Naive B cell (primary cell): ENCODE results near the gene TRAPPC1. TPM values are rescaled to one million over a fixed set of nuclear protein-coding genes. Genes with fewer than 3 reads are reported as not detected.
"Not testable (repeated sequence)": the region's sequence is repeated elsewhere in the genome, so short reads cannot be mapped to it uniquely, and the experiment has no call there.

ENCODE experiments used
- ATAC-seq, 2 donors: fragments of 150-1000 bp; cut with Tn5 transposase; 2 replicates each; pipeline ENCODE4 v1.10.0; 2021; ENCODE audit warnings: low read depth in 2 of 2, mild to moderate bottlenecking in 2 of 2, moderate library complexity in 2 of 2
- DNase-seq: peaks from one replicate; pipeline ENCODE4 v3.0.0; 2022
- H3K27ac Mint-ChIP-seq, 6 donors: one replicate each; pipeline ENCODE4 v1.8.0; 2020 to 2022; ENCODE audit warnings: mild to moderate bottlenecking in 6 of 6, mixed read lengths in 6 of 6, moderate library complexity in 5 of 6, inconsistent platforms in 2 of 6
- H3K27me3 Mint-ChIP-seq, 3 donors: one replicate each; pipeline ENCODE4 v1.8.0; 2021 to 2022; ENCODE audit warnings: mixed read lengths in 3 of 3, mild to moderate bottlenecking in 1 of 3
- H3K36me3 Mint-ChIP-seq, 2 donors: one replicate each; pipeline ENCODE4 v1.8.0; 2020 to 2022; ENCODE audit warnings: mixed read lengths in 2 of 2, inconsistent platforms in 1 of 2, mild to moderate bottlenecking in 1 of 2
- H3K4me1 Mint-ChIP-seq, 3 donors: one replicate each; pipeline ENCODE4 v1.8.0; 2020 to 2022; ENCODE audit warnings: mixed read lengths in 3 of 3, inconsistent platforms in 1 of 3, mild to moderate bottlenecking in 1 of 3, moderate library complexity in 1 of 3
- H3K4me3 Mint-ChIP-seq, 8 donors: one replicate each; pipeline ENCODE4 v1.8.0; 2020 to 2022; ENCODE audit warnings: mild to moderate bottlenecking in 8 of 8, mixed read lengths in 8 of 8, moderate library complexity in 8 of 8, inconsistent platforms in 2 of 8
- H3K9me3 Mint-ChIP-seq, 7 donors: one replicate each; pipeline ENCODE4 v1.8.0; 2020 to 2022; ENCODE audit warnings: mixed read lengths in 7 of 7, mild to moderate bottlenecking in 5 of 7, inconsistent platforms in 2 of 7, moderate library complexity in 1 of 7
- polyA plus RNA-seq, 6 donors: library from polyadenylated mRNA; unstranded; fragments of 300-500 nt; fragmentation: Illumina TruSeq; gene quantifications; one replicate each; pipeline ENCODE4 v1.2.3, GENCODE V29; 2021; ENCODE audit warnings: low read depth in 6 of 6

Gene TRAPPC1
- polyA plus RNA-seq, 6 donors from 2014 or later = 202 to 349 (median 224) TPM

DNA sequence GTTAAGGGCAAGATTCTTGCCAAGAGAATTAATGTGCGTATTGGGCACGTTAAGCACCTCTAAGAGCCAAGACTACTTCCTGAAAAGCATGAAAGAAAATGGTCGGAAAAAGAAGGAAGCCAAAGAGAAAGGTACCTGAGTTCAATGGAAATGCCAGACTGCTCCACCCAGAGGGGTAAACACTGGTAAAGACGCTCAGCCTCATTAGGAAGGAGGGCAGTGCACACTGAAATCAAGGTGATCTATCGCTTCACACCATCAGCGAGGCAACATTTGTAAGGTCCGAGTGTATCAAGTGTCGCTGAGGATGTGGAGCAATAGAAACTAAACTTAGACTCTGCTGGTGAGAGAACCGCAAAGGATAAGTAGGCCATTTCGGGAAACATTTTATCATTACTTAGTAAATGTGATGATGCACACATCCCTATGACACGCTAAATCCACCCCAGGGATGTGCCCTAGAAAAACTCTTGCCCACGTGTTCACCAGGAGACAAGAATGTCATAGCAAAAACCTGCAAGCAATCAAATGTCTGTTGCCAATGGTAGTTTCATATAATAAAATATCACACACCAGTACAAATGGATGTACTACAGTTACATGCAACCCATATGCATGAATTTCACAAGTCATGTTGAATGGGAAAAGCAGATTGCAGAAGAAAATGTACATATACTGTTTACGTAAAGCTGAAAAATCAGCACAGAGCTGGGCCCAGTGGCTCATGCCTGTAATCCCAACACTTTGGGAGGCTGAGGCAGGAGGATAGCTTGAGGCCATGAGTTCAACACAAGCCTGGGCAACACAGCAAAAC, 23.9 kb upstream of the TRAPPC1 start:
- Mint-ChIP-seq H3K4me1 (peaks cover 0 to 12% (median 4%) of the 10 kb centered on the region in 3 donors), H3K9me3 (no peaks in the 10 kb centered on the region), H3K27ac (no peak overlapping the region), H3K4me3 (no peak overlapping the region), H3K36me3 (no peaks in the 10 kb centered on the region), H3K27me3 (peaks cover 0 to 12% (median 8%) of the 10 kb centered on the region in 3 donors)
- DNase-seq = no peak
- no peak for ATAC-seq

GRCh38 chr17:7953266-7953665, 21.5 kb upstream of the TRAPPC1 start:
- peaks cover 0 to 12% (median 4%) of the 10 kb centered on the region in 3 donors for H3K4me1 Mint-ChIP-seq
- not testable (repeated sequence) for H3K27me3 Mint-ChIP-seq, H3K4me3 Mint-ChIP-seq, H3K27ac Mint-ChIP-seq, ATAC-seq, DNase-seq, H3K9me3 Mint-ChIP-seq
- H3K36me3 Mint-ChIP-seq = peaks cover 14 to 17% of the 10 kb centered on the region in 2 donors

GRCh38 chr17:7951143-7951792, 19.5 kb upstream of the TRAPPC1 start:
- ATAC-seq (peak; percentile 57 to 64), DNase-seq (no peak)
- no peaks in the 10 kb centered on the region for H3K9me3 Mint-ChIP-seq
- H3K4me1 Mint-ChIP-seq = peaks cover 0 to 16% (median 4%) of the 10 kb centered on the region in 3 donors
- peaks cover 20 to 27% of the 10 kb centered on the region in 2 donors for H3K36me3 Mint-ChIP-seq
- no peak overlapping the region for H3K4me3 Mint-ChIP-seq
- H3K27ac Mint-ChIP-seq = peak overlapping the region in 5 of 6 donors; percentile 31 to 55 (median 38)
- H3K27me3 Mint-ChIP-seq = no peaks in the 10 kb centered on the region

- no peak for ATAC-seq
- Mint-ChIP-seq H3K36me3 (peaks cover 20 to 27% of the 10 kb centered on the region in 2 donors), H3K4me1 (peaks cover 3 to 23% (median 4%) of the 10 kb centered on the region in 3 donors), H3K27me3 (no peaks in the 10 kb centered on the region), H3K27ac (peak overlapping the region in 1 of 6 donors; percentile 80), H3K4me3 (no peak overlapping the region), H3K9me3 (no peaks in the 10 kb centered on the region)
- DNase-seq = no peak
Measured at GRCh38 chr17:7950578-7950977, 18.8 kb upstream of the TRAPPC1 start.

DNA sequence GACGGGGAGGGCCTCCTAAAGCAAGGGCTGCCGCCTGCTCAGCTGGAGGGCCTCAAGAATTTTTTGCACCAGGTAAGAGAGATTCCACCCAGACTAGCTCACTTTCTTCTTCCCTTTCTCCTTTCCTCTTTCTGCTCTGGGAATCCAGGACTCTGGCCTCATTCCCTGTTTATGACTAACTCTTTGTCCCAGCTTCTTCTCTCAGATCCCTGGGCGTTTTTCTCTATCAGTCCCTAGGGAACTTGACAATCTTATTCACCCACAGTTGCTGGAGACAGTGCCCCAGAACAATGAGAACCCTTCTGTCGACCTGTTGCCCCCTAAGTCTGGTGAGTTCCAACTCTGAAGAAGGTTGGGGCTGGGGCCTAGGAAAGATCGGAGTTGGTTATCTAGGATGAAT, 15.9 kb upstream of the TRAPPC1 start:
- H3K27ac Mint-ChIP-seq = peak overlapping the region in 1 of 6 donors; percentile 42
- DNase-seq (no peak), ATAC-seq (no peak)
- no peaks in the 10 kb centered on the region for H3K27me3 Mint-ChIP-seq
- no peaks in the 10 kb centered on the region for H3K9me3 Mint-ChIP-seq
- peaks cover 4 to 32% (median 6%) of the 10 kb centered on the region in 3 donors for H3K4me1 Mint-ChIP-seq
- peaks cover 20 to 34% of the 10 kb centered on the region in 2 donors for H3K36me3 Mint-ChIP-seq
- peak overlapping the region in 1 of 8 donors; percentile 47 for H3K4me3 Mint-ChIP-seq

- no peak for ATAC-seq
- peaks cover 20 to 34% of the 10 kb centered on the region in 2 donors for H3K36me3 Mint-ChIP-seq
- peak overlapping the region in 1 of 6 donors; percentile 70 for H3K27ac Mint-ChIP-seq
Measured at GRCh38 chr17:7946441-7946840, 14.7 kb upstream of the TRAPPC1 start.

GRCh38 chr17:7945651-7946050, 13.9 kb upstream of the TRAPPC1 start:
- Mint-ChIP-seq H3K27ac (peak overlapping the region in 1 of 6 donors; percentile 9), H3K27me3 (no peaks in the 10 kb centered on the region), H3K9me3 (no peaks in the 10 kb centered on the region), H3K36me3 (peaks cover 24 to 34% of the 10 kb centered on the region in 2 donors), H3K4me1 (peaks cover 0 to 22% (median 6%) of the 10 kb centered on the region in 3 donors), H3K4me3 (peak overlapping the region in 1 of 8 donors; percentile 76)
- ATAC-seq (no peak), DNase-seq (no peak)

More at GRCh38 chr17:7946441-7946840, 14.7 kb upstream of the TRAPPC1 start:
- H3K27me3 Mint-ChIP-seq = no peaks in the 10 kb centered on the region
- H3K4me1 Mint-ChIP-seq = peaks cover 2 to 25% (median 6%) of the 10 kb centered on the region in 3 donors
- no peaks in the 10 kb centered on the region for H3K9me3 Mint-ChIP-seq
- no peak for DNase-seq
- H3K4me3 Mint-ChIP-seq = no peak overlapping the region

DNA sequence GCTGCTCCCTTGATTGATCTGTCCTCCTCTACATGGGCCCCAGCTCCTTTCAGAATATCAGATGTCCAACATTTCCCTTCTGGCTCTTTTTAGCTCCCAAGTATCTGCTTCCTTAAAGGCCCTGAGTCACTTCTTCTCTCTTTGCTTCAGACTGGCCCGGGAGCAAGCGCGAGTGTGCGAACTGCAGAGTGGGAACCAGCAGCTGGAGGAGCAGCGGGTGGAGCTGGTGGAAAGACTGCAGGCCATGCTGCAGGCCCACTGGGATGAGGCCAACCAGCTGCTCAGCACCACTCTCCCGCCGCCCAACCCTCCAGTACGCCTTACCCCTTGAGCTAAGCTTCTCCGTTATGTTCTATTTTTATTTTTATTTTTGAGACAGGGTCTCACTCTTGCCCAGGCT, 12.6 kb upstream of the TRAPPC1 start:
- Mint-ChIP-seq H3K36me3 (peaks cover 27 to 41% of the 10 kb centered on the region in 2 donors), H3K27ac (peak overlapping the region in 1 of 6 donors; percentile 72), H3K4me1 (peaks cover 0 to 22% (median 6%) of the 10 kb centered on the region in 3 donors), H3K9me3 (no peaks in the 10 kb centered on the region), H3K4me3 (no peak overlapping the region), H3K27me3 (no peaks in the 10 kb centered on the region)
- ATAC-seq = no peak
- DNase-seq = no peak

GRCh38 chr17:7943291-7943690, 11.5 kb upstream of the TRAPPC1 start:
- Mint-ChIP-seq H3K4me1 (peaks cover 0 to 22% (median 6%) of the 10 kb centered on the region in 3 donors), H3K27ac (no peak overlapping the region), H3K27me3 (no peaks in the 10 kb centered on the region), H3K4me3 (no peak overlapping the region), H3K36me3 (peaks cover 18 to 32% of the 10 kb centered on the region in 2 donors), H3K9me3 (no peaks in the 10 kb centered on the region)
- ATAC-seq (no peak), DNase-seq (no peak)

DNA sequence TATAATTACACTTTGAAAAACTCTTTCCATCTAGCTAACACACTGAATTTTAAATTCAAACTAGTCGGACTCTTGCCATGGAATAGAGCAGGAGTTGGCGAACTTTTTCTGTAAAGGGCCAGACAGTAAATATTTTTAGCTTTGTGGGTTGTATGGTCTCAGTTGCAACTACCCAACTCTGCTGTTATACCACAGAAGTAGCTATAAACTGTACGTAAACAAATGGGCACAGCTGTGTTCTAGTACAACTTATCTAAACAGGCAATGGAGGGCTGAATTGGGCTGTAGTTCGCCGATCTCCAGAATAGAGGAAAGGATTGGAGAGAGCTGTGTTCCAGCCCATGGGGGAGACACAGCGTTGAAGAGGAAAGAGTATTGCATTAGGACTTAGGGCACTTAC, 9.0 kb upstream of the TRAPPC1 start:
- Mint-ChIP-seq H3K36me3 (peaks cover 22 to 32% of the 10 kb centered on the region in 2 donors), H3K9me3 (no peaks in the 10 kb centered on the region), H3K27ac (no peak overlapping the region), H3K4me3 (no peak overlapping the region), H3K27me3 (no peaks in the 10 kb centered on the region), H3K4me1 (peaks cover 0 to 12% (median 5%) of the 10 kb centered on the region in 3 donors)
- DNase-seq (no peak), ATAC-seq (no peak)

DNA sequence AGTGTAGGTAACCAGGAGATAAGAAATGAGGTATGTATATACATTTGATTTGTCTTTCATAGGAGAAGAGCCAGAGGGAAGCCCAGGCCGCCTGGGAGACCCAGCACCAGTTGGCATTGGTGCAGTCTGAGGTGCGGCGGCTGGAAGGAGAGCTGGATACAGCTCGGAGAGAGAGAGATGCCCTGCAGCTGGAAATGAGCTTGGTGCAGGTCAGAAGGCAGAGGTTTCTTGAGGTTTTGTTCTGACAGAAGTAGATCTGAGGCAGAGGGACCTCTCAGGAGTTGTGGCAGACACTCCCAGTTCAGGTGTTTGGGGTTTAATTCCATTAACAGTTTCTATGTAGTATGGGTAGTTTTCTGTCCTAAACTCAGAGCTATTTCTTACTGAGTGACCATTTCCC, 8.3 kb upstream of the TRAPPC1 start:
- ATAC-seq = no peak
- Mint-ChIP-seq H3K27me3 (no peaks in the 10 kb centered on the region), H3K4me1 (peaks cover 0 to 6% (median 0%) of the 10 kb centered on the region in 3 donors), H3K9me3 (no peaks in the 10 kb centered on the region), H3K27ac (peak overlapping the region in 3 of 6 donors; percentile 29 to 94 (median 78)), H3K36me3 (peaks cover 22 to 32% of the 10 kb centered on the region in 2 donors), H3K4me3 (no peak overlapping the region)
- DNase-seq = no peak

DNA sequence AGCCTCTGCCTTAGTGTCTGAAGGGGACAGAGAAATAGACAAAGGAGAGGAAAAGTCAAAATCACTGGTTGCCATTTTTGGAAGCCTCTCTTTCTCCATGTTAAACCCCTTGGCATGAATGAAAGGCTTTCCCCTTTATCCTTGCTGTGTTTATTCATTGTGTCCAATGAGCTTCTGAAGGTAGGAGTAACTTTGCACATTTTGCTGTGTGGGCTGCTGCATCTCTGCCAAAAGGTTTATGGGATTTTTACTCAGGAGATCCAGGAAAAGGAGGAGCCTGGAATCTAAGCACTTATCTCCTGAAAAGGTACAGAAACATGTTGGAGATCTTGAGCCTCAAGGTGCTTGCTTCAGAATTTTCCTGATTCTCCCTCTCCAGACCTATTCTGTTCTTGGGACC, 4.1 kb upstream of the TRAPPC1 start:
- H3K4me1 Mint-ChIP-seq = peaks cover 27 to 30% (median 29%) of the 10 kb centered on the region in 3 donors
- ATAC-seq = no peak

GRCh38 chr17:7932949-7933348, 1.2 kb upstream of the TRAPPC1 start:
- DNase-seq (no peak), ATAC-seq (no peak)
- Mint-ChIP-seq H3K9me3 (no peaks in the 10 kb centered on the region), H3K4me1 (peaks cover 36 to 45% (median 38%) of the 10 kb centered on the region in 3 donors), H3K27ac (peak overlapping the region; percentile 72 to 99 (median 98)), H3K27me3 (no peaks in the 10 kb centered on the region), H3K4me3 (peak overlapping the region; percentile 86 to 100 (median 96)), H3K36me3 (peaks cover 8 to 13% of the 10 kb centered on the region in 2 donors)

More for the DNA sequence above, 4.1 kb upstream of the TRAPPC1 start:
- no peak for DNase-seq
- Mint-ChIP-seq H3K9me3 (no peaks in the 10 kb centered on the region), H3K4me3 (peak overlapping the region in 1 of 8 donors; percentile 72), H3K36me3 (peaks cover 20 to 25% of the 10 kb centered on the region in 2 donors), H3K27me3 (no peaks in the 10 kb centered on the region), H3K27ac (peak overlapping the region in 2 of 6 donors; percentile 4 to 35)
